GM12801 (cell line): ENCODE measurements around the gene WASF3.

Experiments used
- CTCF ChIP-seq: IDR thresholded peaks from one replicate; pipeline ENCODE4 v1.5.1; 2011; ENCODE audit warnings: control low read depth; ENCODE audit not compliant: insufficient read length; ENCODE audit errors: extremely low read depth

Gene WASF3

GRCh38 chr13:26558987-26559386 lies 1.5 kb downstream of the WASF3 start:
- TF ChIP-seq CTCF: no peak

DNA sequence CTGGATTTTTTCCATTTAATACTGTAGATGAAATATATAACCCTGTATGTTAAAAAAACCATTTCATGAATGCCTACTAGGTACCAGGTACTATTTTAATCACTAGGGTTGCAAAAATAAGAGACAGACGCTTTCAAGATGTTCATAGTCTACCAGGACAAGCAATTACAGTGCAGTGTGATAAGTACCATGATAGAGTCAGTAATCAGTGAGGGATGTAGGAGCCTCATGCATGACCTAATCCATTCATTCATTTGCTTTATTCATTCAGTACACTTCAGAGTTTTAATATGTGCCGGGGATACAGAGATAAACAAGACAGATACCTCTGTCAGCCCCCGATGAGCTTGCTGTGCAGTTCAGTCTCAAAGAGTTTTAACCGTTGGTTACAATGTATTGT lies 3.0 kb downstream of the WASF3 start:
- no peak for TF ChIP-seq CTCF

- TF ChIP-seq CTCF: no peak
These were observed 3.6 kb downstream of the WASF3 start for GRCh38 chr13:26561067-26561466.

- no peak for TF ChIP-seq CTCF
These were observed 4.4 kb downstream of the WASF3 start for GRCh38 chr13:26561651-26562511.

GRCh38 chr13:26562512-26562890 lies 5.0 kb downstream of the WASF3 start:
- no peak for TF ChIP-seq CTCF

DNA sequence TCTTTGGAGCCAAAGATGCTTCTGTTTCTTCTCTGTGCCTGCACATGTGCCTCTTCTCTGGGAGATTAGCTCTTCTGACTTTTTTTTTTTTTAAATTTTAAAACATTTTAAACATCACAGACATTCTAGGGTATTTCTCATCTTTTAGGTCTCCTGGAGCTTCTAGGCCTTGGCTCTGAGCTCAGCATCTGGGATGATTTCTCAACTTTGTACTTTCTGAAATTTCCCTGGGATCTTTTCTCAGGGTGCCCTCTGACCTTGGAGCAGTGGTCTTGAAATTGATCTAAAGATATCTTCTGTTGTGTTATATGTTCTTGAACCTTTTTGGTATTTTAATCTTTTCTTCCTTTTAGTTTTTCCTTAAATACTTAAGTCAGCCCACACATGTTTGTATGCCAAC lies 6.2 kb downstream of the WASF3 start:
- no peak for TF ChIP-seq CTCF

DNA sequence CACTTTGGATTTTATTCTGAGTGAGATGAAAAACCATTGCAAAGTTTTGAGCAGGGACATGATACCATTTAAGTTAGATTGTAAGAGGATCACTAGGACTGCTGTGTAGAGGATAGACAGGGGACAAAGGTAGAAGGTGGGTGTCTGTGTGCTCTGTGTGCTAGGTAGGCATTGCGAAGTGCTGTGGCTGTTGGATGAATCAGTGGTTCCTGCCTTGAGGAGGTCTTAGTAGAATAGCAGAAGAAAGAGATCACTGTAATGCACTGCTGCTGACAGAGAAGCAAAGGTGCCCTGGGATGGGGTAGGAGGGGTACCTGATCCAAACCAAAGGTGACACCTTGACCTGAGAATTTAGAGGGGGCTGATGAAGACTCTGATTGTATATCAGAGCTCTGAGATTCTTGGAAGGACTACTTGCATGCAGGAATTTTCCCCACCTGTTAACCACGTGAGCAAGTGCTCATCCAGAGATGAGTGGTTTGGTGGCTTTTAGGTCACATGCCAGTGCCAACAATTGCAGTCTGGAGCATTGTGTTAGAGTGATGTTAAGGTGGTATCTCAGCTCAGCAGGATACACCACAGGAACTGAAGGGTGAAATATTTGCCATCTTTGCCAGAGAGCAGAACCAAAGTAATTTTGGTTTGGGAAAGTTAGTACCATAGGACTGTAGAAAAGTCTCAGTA lies 10.8 kb downstream of the WASF3 start:
- TF ChIP-seq CTCF: no peak
